ENCODE data around the gene ERGIC3.
A peak's percentile ranks its signal among the peaks of the same experiment; 100 is the strongest.

The ERGIC3 gene

GRCh38 chr20:35600176-35600992 is 58.5 kb downstream of the ERGIC3 start:
- DNase-seq: no peak

DNA sequence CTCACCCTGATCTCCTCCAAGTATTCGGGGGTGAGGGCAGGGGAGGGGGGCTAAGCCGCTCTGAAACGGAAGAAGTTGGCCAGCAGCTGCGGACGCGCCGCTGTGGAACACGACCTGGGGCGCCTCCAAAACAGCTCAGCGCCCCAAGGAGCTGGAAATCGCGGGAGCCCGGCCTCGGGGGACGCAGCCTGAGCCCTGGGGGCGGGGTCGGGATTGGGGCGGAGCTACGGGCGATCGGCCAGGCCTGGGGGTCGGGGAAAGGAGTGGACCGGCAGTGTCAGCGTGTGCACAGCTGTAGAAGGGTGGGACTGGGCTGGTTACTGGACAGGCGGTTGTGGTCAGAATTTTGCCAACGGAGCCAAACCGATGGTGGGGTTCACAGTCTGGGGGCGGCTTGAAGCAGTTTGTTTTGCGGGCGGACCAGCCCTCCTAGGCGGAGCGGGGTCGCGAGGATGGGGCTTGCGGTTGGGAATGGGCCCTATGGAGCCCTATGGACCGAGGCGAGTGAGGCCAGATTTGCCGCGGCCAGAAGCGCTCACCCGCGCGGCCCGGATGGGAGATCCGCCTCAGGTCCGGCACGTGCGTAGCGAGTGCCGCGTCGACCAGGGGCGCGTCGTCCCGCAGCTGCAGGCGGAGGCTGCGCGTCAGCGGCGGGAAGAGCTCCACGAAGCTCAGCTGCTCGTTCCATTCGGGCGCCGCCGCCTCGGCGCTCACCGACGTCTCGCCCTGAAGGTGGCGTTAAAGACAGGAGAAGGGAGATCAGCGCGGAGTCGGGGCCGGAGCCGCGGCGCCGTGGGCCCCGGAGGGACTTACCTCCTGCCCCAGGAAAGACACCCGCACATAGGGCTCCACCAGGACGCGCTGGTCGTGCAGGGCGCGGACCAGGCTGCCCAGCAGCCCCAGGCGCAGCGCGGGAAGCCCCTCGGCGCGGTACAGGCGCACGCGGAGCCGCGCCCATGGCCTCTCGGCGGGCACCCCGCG is 59.4 kb downstream of the ERGIC3 start:
- DNase-seq: peak; percentile 74

DNA sequence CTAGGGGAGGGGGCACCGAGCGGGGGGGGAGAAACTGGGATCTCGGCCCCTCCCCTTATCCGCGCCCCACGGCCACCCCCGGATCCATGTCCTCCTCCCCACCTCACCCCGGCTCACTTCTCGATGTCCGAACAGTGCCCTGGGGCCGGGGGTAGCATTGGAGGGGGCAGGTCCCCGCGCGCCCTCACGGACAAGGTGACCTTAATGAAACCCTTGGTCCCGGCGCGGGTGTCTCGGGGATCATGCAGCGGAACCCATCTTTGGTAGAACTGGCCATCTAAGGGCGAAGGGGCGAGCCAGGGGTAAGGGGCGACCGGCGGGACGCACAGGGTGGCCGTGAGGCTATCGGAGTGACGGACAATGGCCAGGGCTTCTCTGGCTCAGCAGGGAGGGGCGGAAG is 60.1 kb downstream of the ERGIC3 start:
- DNase-seq: no peak

DNA sequence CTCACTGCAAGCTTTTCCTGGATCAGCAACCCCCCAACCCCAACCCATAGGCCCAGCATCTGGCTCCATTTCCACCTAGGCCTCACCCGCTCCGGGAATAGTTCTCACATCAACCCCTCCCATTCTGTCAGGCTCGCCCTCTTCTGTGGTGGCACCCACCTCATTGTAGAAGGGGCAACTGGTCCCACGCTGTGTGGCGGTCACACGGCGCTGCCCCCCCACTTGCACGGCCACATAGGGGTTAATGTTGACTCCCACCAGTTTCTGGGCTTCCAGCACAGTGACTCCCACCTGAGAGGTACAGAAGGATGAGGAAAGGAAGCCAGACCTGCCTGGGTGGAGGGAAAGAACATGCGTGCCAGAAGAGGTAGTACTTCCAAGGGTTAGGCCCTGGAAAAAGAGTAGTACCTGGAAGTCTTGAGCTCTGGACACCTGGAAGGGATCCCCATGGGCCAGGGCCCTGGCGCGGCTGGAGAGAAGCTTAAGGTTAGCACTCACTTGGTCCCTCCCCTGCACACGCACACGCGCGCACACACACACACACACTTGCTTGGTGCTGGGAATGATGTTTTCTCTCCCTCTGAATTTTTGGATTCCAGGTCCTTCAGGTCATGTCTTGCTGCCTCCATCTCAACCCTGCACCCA is 61.1 kb downstream of the ERGIC3 start:
- no peak for DNase-seq

- DNase-seq: no peak
Measured at GRCh38 chr20:35603695-35604448, 62.0 kb downstream of the ERGIC3 start.

DNA sequence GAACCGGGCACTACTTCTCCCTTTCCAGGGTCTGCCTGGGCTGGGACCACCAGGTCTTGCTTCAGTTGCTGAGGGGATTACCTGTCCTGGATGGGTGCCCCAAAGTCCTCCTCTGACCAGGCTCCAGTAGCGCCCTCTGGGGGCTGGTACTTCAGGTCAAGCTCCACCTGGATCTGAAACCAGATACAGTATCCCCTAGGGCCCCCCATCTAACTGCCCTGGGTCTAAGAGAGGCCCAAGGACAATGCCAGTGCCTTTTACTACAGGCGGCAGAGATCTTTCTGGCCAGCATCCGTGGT is 62.5 kb downstream of the ERGIC3 start:
- no peak for DNase-seq

GRCh38 chr20:35606127-35606526 is 64.2 kb downstream of the ERGIC3 start:
- no peak for DNase-seq
